Vagina (tissue), 2 donors: ENCODE data around the gene MTFMT.

Experiments
- POLR2A ChIP-seq, 2 donors: fragments of 450-650 bp; IDR thresholded peaks; one replicate each; pipeline ENCODE4 v1.6.1; 2017; ENCODE audit warnings: antibody characterized with exemption in 2 of 2, mild to moderate bottlenecking in 2 of 2, moderate library complexity in 2 of 2
- POLR2AphosphoS5 ChIP-seq, 2 donors: sonication (generic); formaldehyde crosslinking; IDR thresholded peaks; one replicate each; pipeline ENCODE4 v1.9.0; 2017; ENCODE audit warnings: antibody characterized with exemption in 2 of 2, mild to moderate bottlenecking in 2 of 2, low read depth in 1 of 2; ENCODE audit not compliant: insufficient read depth in 1 of 2
- TF ChIP-seq, protein P1 (sequence below), 3 experiments: fragments of 450-650 bp in 2 of 3; fragments of 200-600 bp in 1 of 3; sonication (generic) in 1 of 3; IDR thresholded peaks; one replicate each; pipeline ENCODE4 v1.5.1; 2017 to 2019; ENCODE audit warnings: antibody characterized with exemption in 3 of 3, mild to moderate bottlenecking in 2 of 3, moderate library complexity in 2 of 3

DNA sequence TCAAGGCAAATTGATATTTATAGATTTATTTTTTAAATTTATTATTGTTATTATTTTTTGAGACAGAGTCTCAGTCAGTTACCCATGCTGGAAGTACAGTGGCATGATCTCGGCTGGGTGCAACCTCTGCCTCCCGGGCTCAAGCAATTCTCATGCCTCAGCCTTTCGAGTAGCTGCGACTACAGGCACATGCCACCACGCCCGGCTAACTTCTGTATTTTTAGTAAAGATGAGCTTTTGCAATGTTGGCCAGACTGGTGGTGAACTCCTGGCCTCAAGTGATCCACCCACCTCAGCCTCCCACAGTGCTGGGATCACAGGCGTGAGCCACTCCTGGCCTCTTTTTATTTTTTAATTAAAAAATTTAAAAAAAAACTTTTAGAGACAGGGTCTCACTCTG lies 58.7 kb downstream of the MTFMT start:
- TF ChIP-seq, protein P1, sequence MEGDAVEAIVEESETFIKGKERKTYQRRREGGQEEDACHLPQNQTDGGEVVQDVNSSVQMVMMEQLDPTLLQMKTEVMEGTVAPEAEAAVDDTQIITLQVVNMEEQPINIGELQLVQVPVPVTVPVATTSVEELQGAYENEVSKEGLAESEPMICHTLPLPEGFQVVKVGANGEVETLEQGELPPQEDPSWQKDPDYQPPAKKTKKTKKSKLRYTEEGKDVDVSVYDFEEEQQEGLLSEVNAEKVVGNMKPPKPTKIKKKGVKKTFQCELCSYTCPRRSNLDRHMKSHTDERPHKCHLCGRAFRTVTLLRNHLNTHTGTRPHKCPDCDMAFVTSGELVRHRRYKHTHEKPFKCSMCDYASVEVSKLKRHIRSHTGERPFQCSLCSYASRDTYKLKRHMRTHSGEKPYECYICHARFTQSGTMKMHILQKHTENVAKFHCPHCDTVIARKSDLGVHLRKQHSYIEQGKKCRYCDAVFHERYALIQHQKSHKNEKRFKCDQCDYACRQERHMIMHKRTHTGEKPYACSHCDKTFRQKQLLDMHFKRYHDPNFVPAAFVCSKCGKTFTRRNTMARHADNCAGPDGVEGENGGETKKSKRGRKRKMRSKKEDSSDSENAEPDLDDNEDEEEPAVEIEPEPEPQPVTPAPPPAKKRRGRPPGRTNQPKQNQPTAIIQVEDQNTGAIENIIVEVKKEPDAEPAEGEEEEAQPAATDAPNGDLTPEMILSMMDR (IDR thresholded peaks at IDR 0.05) = no peak
- TF ChIP-seq POLR2A (IDR thresholded peaks at IDR 0.05) = no peak
- no peak for TF ChIP-seq POLR2AphosphoS5 (IDR thresholded peaks at IDR 0.05; ENCODE audit: insufficient read depth in 1 of 2, low read depth in 1 of 2)
